Transverse colon (tissue), 4 donors: ENCODE results near the gene TMEM234. TPM values are rescaled to one million over a fixed set of nuclear protein-coding genes. Genes with fewer than 3 reads are reported as not detected.

ENCODE experiments used
- DNase-seq: peaks from one replicate; pipeline ENCODE4 v3.0.0-alpha.2; 2019
- H3K27ac ChIP-seq, 4 donors: fragments of 200-600 bp; sonication (generic); 2 replicates each; pipeline ENCODE4 v1.5.1; 2016 to 2018; ENCODE audit warnings: inconsistent platforms in 4 of 4
- H3K27me3 ChIP-seq: fragments of 200-600 bp; sonication (generic); 2 replicates; pipeline ENCODE4 v1.5.1; 2017; ENCODE audit warnings: inconsistent platforms
- H3K36me3 ChIP-seq, 4 donors: fragments of 200-600 bp; sonication (generic); 2 replicates each; pipeline ENCODE4 v1.5.1; 2017 to 2019; ENCODE audit warnings: inconsistent platforms in 4 of 4
- H3K4me1 ChIP-seq, 4 donors: fragments of 200-600 bp; sonication (generic); 2 replicates each; pipeline ENCODE4 v1.5.1; 2017 to 2020; ENCODE audit warnings: inconsistent platforms in 4 of 4
- H3K4me3 ChIP-seq, 4 donors: fragments of 200-600 bp; sonication (generic); 1 replicate in 1 of 4; 2 replicates in 3 of 4; pipeline versions ENCODE4 v1.5.1 to v1.6.1; 2017 to 2019; ENCODE audit warnings: inconsistent platforms in 4 of 4
- H3K9me3 ChIP-seq, 2 donors: fragments of 200-600 bp; sonication (generic); 2 replicates each; pipeline ENCODE4 v1.5.1; 2017 to 2019; ENCODE audit warnings: inconsistent platforms in 2 of 2
- EP300 ChIP-seq: sonication (generic); formaldehyde crosslinking; IDR thresholded peaks from one replicate; pipeline ENCODE4 v1.6.1; 2017; ENCODE audit warnings: antibody characterized with exemption, low read depth
- POLR2A ChIP-seq: fragments of 450-650 bp; IDR thresholded peaks from one replicate; pipeline ENCODE4 v1.6.1; 2016; ENCODE audit warnings: antibody characterized with exemption, mild to moderate bottlenecking, moderate library complexity
- POLR2AphosphoS5 ChIP-seq, 3 donors: sonication (generic); formaldehyde crosslinking; IDR thresholded peaks; one replicate each; pipeline ENCODE4 v1.6.1; 2016; ENCODE audit warnings: antibody characterized with exemption in 3 of 3
- WGBS, 2 donors: methylation state at CpG; one replicate each; pipeline ENCODE4 v1.1.5; 2018; ENCODE audit warnings: low coverage in 1 of 2; 5-methylcytosine and 5-hydroxymethylcytosine counted together
- in situ Hi-C, 4 donors: fragments of 200-750 bp; cut with MboI; loops; one replicate each; pipeline versions ENCODE4 v1.15.0 to v1.15.1; 2017; ENCODE audit warnings: low sequenced_read_pairs in 3 of 4, low pct_ligation_motif_present in 1 of 4, low pct_unique_long_range_greater_than_20kb in 1 of 4
- intact Hi-C: fragments of 100-400 bp; cut with DNase I; formaldehyde crosslinking; loops from one replicate; pipeline ENCODE4 v1.15.1; 2023; ENCODE audit warnings: low total_unique reads
- total RNA-seq, 4 donors: library from RNA; depleted of rRNA; stranded (reverse); fragments of >200 nt; gene quantifications; one replicate each; pipeline ENCODE4 v1.1.0, GENCODE V29; 2016
- TF ChIP-seq, protein P1 (sequence below), 5 experiments: fragments of 200-600 bp in 3 of 5; fragments of 450-650 bp in 2 of 5; sonication (generic) in 3 of 5; IDR thresholded peaks; 1 replicate in 2 of 5; 2 replicates in 3 of 5; pipeline ENCODE4 v1.5.1; 2016 to 2017; ENCODE audit warnings: antibody characterized with exemption in 5 of 5, inconsistent platforms in 3 of 5, mild to moderate bottlenecking in 2 of 5, moderate library complexity in 1 of 5

The TMEM234 gene
- total RNA-seq, 4 donors from 2014 or later = 16.5 to 166 (median 22.7) TPM

GRCh38 chr1:32186491-32186890, 35.7 kb downstream of the TMEM234 start:
- intact Hi-C loops (no loop called here), in situ Hi-C loops (no loop called here)
- Histone ChIP-seq H3K9me3 (no peaks in the 10 kb centered on the region), H3K27ac (no peak overlapping the region), H3K27me3 (no peaks in the 10 kb centered on the region), H3K4me3 (no peak overlapping the region), H3K36me3 (peaks cover 0 to 61% (median 36%) of the 10 kb centered on the region in 4 donors), H3K4me1 (peaks cover 7 to 33% (median 20%) of the 10 kb centered on the region in 4 donors)
- DNase-seq = no peak
- TF ChIP-seq, protein P1, sequence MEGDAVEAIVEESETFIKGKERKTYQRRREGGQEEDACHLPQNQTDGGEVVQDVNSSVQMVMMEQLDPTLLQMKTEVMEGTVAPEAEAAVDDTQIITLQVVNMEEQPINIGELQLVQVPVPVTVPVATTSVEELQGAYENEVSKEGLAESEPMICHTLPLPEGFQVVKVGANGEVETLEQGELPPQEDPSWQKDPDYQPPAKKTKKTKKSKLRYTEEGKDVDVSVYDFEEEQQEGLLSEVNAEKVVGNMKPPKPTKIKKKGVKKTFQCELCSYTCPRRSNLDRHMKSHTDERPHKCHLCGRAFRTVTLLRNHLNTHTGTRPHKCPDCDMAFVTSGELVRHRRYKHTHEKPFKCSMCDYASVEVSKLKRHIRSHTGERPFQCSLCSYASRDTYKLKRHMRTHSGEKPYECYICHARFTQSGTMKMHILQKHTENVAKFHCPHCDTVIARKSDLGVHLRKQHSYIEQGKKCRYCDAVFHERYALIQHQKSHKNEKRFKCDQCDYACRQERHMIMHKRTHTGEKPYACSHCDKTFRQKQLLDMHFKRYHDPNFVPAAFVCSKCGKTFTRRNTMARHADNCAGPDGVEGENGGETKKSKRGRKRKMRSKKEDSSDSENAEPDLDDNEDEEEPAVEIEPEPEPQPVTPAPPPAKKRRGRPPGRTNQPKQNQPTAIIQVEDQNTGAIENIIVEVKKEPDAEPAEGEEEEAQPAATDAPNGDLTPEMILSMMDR (IDR thresholded peaks at IDR 0.05) = no peak
- TF ChIP-seq POLR2AphosphoS5 (IDR thresholded peaks at IDR 0.05) (no peak), POLR2A (no peak), EP300 (no peak)
- WGBS, 2 donors = 87% methylated on average over 2 of the region's 2 CpGs; no CpG with 5 or more reads in 1 of the 2 donors

DNA sequence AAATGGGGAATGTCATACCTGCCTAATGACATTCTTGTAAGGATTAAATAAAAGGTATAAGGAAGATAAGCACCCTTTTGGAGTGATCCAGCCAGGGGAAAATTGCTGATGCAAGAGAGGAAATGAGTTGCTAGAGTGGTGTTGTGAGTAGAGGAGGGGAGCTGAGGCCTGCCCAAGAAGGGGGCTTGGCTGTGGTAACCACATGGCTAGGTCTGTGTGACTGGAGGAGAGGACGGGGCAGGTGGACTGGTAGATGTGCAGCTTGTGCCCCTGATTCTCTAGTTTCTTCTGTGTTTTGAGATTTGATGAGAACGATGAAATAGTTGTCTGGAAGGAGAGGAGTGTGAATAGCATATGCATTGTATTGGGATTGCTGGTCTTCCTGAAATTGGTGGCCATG, 36.1 kb downstream of the TMEM234 start:
- TF ChIP-seq, protein P1 (IDR thresholded peaks at IDR 0.05) = no peak
- TF ChIP-seq EP300 = no peak
- TF ChIP-seq POLR2A = no peak
- TF ChIP-seq POLR2AphosphoS5 (IDR thresholded peaks at IDR 0.05) = no peak
- peaks cover 10 to 37% (median 24%) of the 10 kb centered on the region in 4 donors for H3K4me1 ChIP-seq
- 90 to 91% methylated on average over 2 of the region's 2 CpGs for WGBS, 2 donors
- intact Hi-C loops (no loop called here), in situ Hi-C loops (no loop called here)
- no peaks in the 10 kb centered on the region for H3K9me3 ChIP-seq
- no peak overlapping the region for H3K4me3 ChIP-seq
- H3K27me3 ChIP-seq = no peaks in the 10 kb centered on the region
- DNase-seq = no peak
- peaks cover 0 to 57% (median 34%) of the 10 kb centered on the region in 4 donors for H3K36me3 ChIP-seq
- H3K27ac ChIP-seq = no peak overlapping the region

GRCh38 chr1:32184650-32185049, 37.5 kb downstream of the TMEM234 start:
- TF ChIP-seq, protein P1 (IDR thresholded peaks at IDR 0.05) = no peak
- TF ChIP-seq POLR2A = no peak
- no peak for TF ChIP-seq EP300
- no peak for TF ChIP-seq POLR2AphosphoS5 (IDR thresholded peaks at IDR 0.05)
- Histone ChIP-seq H3K36me3 (peaks cover 0 to 44% (median 25%) of the 10 kb centered on the region in 4 donors), H3K27ac (no peak overlapping the region), H3K9me3 (no peaks in the 10 kb centered on the region), H3K27me3 (no peaks in the 10 kb centered on the region), H3K4me1 (peaks cover 12 to 45% (median 31%) of the 10 kb centered on the region in 4 donors), H3K4me3 (no peak overlapping the region)
- intact Hi-C loops (no loop called here), in situ Hi-C loops (no loop called here)
- DNase-seq = no peak

- H3K9me3 ChIP-seq = no peaks in the 10 kb centered on the region
- H3K27ac ChIP-seq = no peak overlapping the region
- peaks cover 12 to 53% (median 39%) of the 10 kb centered on the region in 4 donors for H3K4me1 ChIP-seq
- WGBS, 2 donors = 70 to 89% methylated on average over 2 to 6 of the region's 6 CpGs
- intact Hi-C loops (no loop called here), in situ Hi-C loops (no loop called here)
- no peak for DNase-seq
- H3K27me3 ChIP-seq = no peaks in the 10 kb centered on the region
- TF ChIP-seq, protein P1 (IDR thresholded peaks at IDR 0.05) = no peak
- TF ChIP-seq POLR2A = no peak
- peak overlapping the region in 1 of 4 donors; percentile 82 for H3K4me3 ChIP-seq
- peaks cover 0 to 21% (median 10%) of the 10 kb centered on the region in 4 donors for H3K36me3 ChIP-seq
These were observed 40.1 kb downstream of the TMEM234 start for GRCh38 chr1:32182060-32182459.
